GM19463 (cell line): ENCODE results near the gene ZNF423.

ENCODE experiments used
- ATAC-seq: cut with Tn5 transposase; IDR thresholded peaks from one replicate; pipeline ENCODE4 v1.9.1; 2021; ENCODE audit warnings: mild to moderate bottlenecking, moderate library complexity; ENCODE audit not compliant: unreplicated experiment

Gene ZNF423

DNA sequence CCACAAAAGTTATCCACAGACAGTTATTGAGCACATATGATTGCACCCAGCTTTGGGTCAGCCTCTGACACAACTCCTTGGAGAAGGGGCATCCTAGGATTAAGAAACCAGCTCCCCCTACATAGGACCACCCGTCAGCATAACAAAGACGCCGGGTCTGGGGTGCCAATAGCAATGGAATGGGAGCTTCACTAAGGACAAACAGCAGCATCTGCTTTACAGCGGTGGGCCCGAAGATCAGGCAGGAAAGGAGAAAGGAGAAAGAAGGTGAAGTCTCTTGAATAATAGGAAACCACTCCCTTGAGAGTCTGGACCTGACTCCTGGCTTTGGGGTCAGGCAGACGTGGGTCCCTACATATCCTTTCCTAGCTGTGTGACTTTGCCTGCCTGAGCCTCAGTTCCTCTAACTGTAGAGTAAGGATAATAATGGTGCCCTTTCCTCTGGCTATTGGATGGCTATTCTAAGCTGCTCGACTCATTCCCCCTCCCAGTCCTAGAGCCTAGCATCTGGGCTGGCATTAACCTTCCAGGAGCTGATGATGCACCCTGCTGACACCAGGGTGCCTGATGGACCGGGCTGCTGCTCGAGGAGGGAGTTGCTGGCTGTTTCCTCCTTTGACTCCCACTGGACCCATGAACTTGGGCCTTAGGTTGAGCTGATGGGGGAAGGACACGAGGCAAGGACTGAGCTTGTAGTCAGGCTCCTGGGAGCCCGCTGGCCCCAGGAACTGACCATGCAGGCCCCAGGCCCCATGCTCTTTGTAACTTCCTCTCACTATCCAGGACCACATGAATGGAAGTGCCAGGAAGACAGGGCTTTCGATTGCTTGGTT lies 388.2 kb downstream of the ZNF423 start:
- ATAC-seq: no peak

- ATAC-seq: no peak
Observed at GRCh38 chr16:49466881-49467280, 389.0 kb downstream of the ZNF423 start.

- ATAC-seq: no peak
Observed at GRCh38 chr16:49466529-49466831, 389.4 kb downstream of the ZNF423 start.

DNA sequence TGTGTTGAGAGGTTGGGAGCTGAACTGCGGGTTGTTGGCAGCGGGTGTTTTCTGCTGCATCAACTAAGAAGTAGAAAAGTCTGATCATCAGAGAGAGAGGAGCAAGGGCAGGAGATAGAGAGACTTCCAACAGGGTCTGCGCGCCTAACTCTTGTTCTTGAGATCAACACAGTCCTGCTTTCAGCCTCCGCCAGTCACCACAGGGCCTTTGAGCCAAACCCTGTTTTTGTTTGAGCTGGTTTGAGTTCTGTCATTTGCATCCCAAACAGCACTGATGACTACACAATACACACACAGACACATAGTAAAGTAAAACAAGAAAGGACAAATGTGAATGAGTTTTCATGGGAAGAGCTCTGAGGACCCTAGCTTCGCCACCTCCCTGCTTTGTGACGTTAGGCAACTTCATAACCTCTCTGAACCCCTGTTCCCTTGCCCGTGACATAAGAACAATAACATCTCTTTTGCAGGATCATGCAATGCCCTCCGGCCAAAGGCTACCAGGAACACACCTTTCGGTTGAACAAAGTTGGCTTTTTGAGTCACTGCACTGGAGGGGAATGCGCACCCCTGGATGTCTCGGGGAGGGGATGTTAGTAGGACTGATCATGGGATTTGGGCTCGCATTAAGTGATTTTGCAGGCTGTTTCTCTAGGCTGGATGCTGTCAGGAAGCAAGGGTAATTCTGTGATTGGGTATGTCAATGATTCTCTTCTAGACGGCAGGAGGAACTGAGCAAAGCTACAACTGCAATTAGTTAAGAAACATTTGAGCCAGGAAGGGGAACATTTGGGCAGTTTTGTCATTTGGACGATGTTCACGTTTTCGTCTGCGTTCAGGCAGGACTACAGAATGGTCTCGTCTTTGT lies 390.0 kb downstream of the ZNF423 start:
- no peak for ATAC-seq

DNA sequence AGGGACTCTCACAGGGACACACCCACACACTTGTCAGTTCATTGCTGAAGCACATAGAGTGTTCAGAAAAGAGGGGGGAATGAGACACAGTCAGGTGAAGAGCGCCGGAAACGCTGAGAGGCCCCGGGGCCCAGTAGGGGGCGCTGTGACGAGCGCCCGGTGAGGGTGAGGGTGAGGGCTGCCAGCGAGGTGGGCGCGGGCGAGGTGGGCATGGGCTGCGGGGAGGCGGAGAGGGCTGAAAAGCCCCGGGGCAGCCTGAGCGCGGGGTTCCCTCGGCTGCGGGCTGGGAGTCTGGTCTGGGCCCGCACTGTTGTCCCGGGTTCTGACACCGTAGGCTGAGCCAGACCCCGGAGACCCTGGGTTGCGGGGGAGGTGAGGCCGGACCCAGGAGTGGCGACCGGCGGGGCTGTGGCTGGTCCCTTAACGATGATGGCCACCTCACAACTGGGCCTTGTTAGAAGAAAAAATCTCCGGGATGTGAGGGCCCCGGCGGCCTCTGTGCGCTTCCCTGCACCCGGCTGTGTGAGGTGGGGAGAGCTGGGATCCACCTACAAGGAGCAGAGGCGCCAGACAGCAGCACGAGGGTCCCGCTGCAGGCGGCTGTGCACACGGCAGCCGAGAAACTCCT lies 390.9 kb downstream of the ZNF423 start:
- ATAC-seq: no peak

DNA sequence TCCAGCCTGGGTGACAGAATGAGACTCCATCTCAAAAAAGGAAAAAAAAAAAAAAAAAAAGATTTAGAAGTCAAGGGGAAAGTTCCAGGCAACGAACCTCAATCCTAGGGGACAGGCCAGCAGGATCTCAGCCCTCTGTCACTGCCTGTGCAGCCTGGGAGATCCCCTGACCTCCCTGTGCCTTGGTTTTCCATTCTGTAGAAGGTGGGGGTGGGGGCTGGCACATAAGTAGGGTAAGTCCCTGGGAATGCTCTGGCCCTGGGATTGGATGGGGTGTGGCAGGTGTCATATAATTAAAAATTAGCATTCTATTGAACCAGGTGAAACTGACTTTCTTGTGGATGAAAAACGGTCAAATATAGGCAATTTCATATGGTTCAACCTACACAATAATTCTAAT lies 391.8 kb downstream of the ZNF423 start:
- no peak for ATAC-seq

DNA sequence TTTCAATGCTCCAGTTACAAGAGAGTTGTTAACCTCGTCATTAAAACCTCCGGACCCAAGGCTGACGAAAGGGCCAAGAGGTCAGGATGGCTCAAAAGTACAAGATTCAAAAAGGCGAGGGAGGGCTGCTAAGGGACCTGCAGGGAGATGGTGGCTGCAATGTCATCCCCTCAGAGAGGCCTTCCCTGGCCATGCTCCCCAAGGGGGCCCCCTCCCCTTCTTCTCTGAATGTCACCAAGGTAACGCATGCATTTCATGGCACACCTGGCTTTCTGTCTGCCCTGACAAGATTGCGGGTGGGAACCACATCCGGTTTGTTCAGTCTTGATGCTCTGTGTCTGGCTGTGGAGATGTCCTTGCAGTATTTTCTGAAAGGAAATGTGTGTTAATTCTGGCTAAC lies 392.4 kb downstream of the ZNF423 start:
- ATAC-seq: no peak

GRCh38 chr16:49462989-49463371 lies 392.9 kb downstream of the ZNF423 start:
- no peak for ATAC-seq

DNA sequence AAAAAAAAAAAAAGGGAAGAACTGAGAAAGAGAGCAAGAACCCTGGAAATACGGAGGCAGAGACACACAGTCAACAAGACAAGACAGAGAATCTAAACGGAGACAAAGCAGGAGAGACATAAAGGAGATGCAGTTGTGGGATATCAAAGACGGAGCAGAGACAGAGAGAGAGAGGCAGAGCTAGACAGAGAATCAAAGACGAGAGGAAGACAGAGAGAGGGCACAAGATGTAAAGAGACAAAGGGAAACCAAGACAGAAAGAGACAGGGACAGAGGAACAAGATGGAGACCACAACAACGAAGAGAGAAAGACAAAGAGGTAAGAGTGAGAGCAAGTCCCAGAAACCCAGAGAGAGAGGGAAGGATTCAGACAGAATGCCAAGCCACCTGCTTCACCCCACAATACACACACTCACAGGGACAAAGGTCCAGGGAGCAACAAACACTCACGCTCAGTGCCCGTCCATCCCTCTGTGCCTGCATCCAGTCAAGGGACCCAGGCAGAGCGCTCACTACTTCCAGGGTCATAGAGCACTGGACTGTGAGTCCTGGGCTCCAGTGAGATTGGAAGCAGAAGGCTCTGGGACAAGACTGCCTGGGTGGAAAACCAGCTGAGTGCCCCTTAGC lies 393.4 kb downstream of the ZNF423 start:
- ATAC-seq: no peak

DNA sequence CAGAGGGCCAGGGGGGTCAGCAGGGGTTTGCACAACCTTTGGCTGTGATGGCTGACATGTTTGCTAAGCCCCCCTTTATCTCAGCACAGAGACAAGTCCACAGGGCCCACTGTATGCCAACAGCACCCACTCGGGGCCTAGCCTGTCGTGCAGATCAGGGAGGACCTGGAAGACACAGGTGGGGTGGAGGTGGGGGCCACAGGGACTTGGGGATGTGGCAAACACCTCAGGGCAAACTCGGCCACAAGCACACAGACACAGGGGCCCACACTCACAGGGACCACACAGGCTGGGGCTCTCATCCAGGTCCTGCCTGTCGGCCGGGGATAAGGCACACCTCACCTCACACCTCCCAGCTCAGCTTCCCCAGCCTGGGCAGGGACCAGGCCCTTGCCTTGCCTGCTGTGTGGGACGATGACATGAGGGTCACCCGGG lies 394.4 kb downstream of the ZNF423 start:
- no peak for ATAC-seq

- ATAC-seq: no peak
Observed at GRCh38 chr16:49460786-49461470, 395.0 kb downstream of the ZNF423 start.

DNA sequence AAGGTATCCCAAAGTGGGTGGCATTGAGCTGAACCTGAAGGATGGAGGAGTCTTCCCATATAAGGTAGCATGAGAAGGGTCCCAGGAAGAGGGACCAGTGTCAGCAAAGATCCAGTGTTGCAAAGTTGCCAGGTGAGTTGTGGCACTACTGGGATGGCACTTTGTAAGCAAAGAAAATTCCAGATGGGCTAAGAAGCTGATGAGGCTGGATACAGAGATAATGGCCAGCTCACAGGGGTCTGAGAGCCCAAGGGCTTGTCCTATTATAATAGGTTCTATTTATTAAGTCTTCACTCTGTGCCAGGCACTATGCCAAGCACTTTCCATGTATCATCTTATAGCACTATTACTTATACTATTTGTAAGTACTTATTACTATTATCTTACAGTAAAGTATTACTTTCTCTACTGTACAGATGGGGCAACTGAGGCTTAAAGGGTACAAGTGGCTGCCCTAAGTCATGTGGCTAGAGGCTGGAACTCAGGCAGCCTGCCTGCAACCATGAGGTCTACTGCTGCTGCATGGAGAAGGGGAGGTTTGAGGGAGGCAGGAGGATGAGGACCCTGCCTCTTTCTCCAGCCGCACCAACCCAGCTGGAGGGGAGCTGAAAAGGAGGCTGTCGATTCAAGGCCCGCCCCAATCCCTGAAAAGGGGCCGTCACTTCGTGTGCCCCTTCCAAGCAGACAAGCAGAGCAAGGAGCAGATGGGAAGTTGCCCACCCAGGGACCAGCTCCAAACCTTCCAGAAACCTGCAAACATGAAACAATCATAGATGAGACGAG lies 395.8 kb downstream of the ZNF423 start:
- no peak for ATAC-seq

- ATAC-seq: no peak
Observed at GRCh38 chr16:49458656-49459445, 397.1 kb downstream of the ZNF423 start.

- ATAC-seq: no peak
Observed at GRCh38 chr16:49458243-49458642, 397.7 kb downstream of the ZNF423 start.

- ATAC-seq: no peak
Observed at GRCh38 chr16:49457196-49457595, 398.7 kb downstream of the ZNF423 start.

DNA sequence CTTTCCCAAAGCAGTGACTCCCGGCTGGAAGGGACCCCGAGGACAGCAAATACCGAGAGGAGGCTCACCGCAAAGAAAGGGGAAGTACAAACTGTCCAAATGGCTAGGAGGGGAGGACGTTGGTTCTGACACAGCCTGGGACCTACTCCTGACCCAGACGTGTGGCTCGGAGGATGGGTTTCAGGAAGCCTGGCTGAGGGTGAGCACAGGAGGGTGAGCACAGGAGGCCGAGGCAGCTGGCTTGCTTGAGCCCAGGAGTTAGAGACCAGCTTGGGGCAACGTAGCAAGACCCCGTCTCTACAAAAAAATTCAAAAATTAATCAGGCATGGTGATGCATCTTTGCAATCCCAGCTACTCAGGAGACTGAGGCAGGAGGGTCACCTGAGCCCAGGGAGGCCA lies 399.1 kb downstream of the ZNF423 start:
- ATAC-seq: no peak

DNA sequence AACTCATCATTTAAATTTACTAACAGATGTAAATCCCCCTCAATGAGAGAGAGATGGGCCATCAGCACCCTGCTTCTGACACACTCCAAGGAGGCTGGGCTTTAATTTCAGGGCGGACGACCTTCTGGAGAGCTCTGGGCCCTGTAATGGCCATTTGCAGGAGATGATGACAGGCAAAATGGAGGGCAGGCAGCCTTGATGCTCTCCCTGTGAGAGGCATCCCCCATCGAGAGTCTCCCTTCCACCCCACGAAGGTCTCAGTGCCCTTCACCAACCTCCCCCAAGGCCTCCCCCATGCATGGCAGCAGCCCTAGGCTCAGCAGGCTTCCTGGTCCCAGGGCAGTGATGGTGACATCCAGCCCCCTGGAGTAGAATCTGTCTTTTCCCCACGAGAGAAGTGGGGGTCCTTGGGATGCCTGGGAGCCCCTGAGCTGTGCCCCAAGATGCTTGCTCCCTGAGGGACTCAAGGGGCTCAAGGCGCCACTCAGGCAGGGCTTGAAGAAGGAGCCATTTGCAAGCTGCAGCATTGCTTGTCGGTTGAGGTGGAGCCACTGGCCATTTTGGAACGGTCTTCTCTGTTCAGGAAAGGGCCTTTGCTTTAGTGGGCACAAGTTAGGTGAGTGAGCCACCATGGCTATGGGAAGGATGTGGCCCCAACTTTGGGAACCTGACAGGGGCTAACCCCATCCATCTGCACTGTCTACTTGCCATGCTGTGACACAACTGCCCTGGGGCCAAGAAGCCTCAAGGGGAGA lies 399.7 kb downstream of the ZNF423 start:
- ATAC-seq: no peak

DNA sequence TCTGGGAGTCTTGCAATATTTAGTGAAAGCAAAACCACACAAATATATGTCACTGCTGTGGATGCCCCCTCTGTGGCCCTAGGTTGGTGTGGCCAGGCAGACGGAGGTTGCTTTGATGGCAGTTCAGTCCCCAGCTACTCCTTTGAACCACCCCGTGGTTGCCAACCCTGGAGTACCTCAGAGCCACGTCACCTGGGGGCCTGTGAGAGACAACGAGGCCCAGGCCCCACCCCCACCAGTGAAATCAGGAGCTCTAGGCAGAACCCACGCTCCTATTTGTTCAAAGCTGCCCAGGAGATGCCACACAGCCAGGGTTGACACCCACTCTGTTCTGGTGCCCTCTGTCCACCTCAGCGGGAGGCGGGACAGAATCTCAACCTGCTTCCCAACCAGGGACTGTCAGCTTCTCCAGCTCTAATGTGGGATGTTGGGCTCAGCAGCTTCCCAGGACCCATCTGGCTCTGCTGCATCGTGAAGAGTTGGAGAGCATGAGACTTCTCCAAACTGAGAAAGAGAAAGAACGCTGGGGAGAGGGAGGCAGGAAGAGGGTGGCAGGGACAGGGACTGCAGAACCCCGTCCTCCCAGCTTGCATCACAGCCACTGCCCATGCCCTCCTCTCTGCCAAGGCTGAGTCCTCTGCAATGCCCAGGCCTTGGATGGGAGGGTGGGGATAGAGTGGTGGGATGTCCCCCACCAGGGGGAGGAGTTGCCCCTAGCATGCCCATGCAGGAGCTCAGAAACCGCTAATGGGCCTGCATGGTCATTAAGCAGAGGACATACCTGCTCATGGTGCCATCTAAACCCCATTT lies 400.5 kb downstream of the ZNF423 start:
- ATAC-seq: no peak
